SK-N-SH (cell line): ENCODE measurements around the gene AHCY. TPM values are rescaled to one million over a fixed set of nuclear protein-coding genes. Genes with fewer than 3 reads are reported as not detected.

Experiments
- CTCF ChIA-PET: fragments of 300-600, 350-600 bp; formaldehyde crosslinking; extraction: SDS; loops from one replicate; lab custom pipeline; 2021; lab: Yijun Ruan, JAX
- POLR2A ChIA-PET: fragments of 350-600 bp; sonication (Branson Sonifier 250); formaldehyde crosslinking; extraction: SDS; loops from one replicate; lab custom pipeline; 2020; ENCODE audit warnings: antibody characterized with exemption, inconsistent platforms; lab: Yijun Ruan, JAX
- DNase-seq: peaks from one replicate; pipeline ENCODE4 v3.0.0; 2012
- H2AFZ ChIP-seq: fragments of 200-600 bp; sonication (generic); 2 replicates; pipeline ENCODE4 v1.8.1; 2016; ENCODE audit warnings: antibody characterized with exemption, mild to moderate bottlenecking, low read depth
- H3F3A ChIP-seq: fragments of 200-600 bp; sonication (generic); replicated peaks from 2 replicates; pipeline ENCODE3; 2016; ENCODE audit warnings: antibody characterized with exemption, mild to moderate bottlenecking; ENCODE audit not compliant: insufficient read depth
- H3K27ac ChIP-seq, 2 experiments: fragments of 200-500 bp in 1 of 2; fragments of 200-600 bp in 1 of 2; sonication (Bioruptor generic) in 1 of 2; sonication (generic), shearing (Covaris generic) in 1 of 2; 2 replicates each; pipeline versions ENCODE4 v1.5.1 to v1.6.1; 2014 to 2016; ENCODE audit warnings: low read depth in 2 of 2, inconsistent platforms in 1 of 2, low read length in 1 of 2, mild to moderate bottlenecking in 1 of 2, mixed read lengths in 1 of 2
- H3K27me3 ChIP-seq: fragments of 200-600 bp; sonication (generic), shearing (Covaris generic); 2 replicates; pipeline ENCODE4 v1.6.1; 2016; ENCODE audit warnings: mixed run types; ENCODE audit not compliant: insufficient read depth
- H3K36me3 ChIP-seq, 2 experiments: fragments of 200-500 bp in 1 of 2; fragments of 200-600 bp in 1 of 2; sonication (Bioruptor generic) in 1 of 2; sonication (generic) in 1 of 2; replicated peaks in 1 of 2; 2 replicates each; pipeline versions ENCODE3 to v1.5.1; 2014 to 2016; ENCODE audit warnings: low read length in 1 of 2, mild to moderate bottlenecking in 1 of 2; ENCODE audit not compliant: insufficient read depth in 2 of 2, control insufficient read depth in 1 of 2
- H3K4me1 ChIP-seq, 2 experiments: fragments of 200-500 bp in 1 of 2; fragments of 200-600 bp in 1 of 2; sonication (Bioruptor generic) in 1 of 2; sonication (generic), shearing (Covaris generic) in 1 of 2; 2 replicates each; pipeline versions ENCODE4 v1.5.1 to v1.6.1; 2014 to 2016; ENCODE audit warnings: low read depth in 1 of 2, low read length in 1 of 2, mixed run types in 1 of 2; ENCODE audit not compliant: insufficient read depth in 2 of 2, control insufficient read depth in 1 of 2
- H3K4me2 ChIP-seq: fragments of 200-600 bp; sonication (generic), shearing (Covaris generic); 2 replicates; pipeline ENCODE4 v1.6.1; 2017; ENCODE audit warnings: mixed run types
- H3K4me3 ChIP-seq, 2 experiments: fragments of 200-500 bp in 1 of 2; fragments of 200-600 bp in 1 of 2; sonication (Bioruptor generic) in 1 of 2; sonication (generic), shearing (Covaris generic) in 1 of 2; 2 replicates each; pipeline versions ENCODE4 v1.5.1 to v1.8.1; 2014 to 2016; ENCODE audit warnings: low read depth in 2 of 2, inconsistent platforms in 1 of 2, low read length in 1 of 2, mild to moderate bottlenecking in 1 of 2, mixed read lengths in 1 of 2, moderate library complexity in 1 of 2
- H3K79me2 ChIP-seq: fragments of 200-600 bp; sonication (generic); 2 replicates; pipeline ENCODE4 v1.8.1; 2017; ENCODE audit warnings: mild to moderate bottlenecking; ENCODE audit not compliant: insufficient read depth
- H3K9ac ChIP-seq: fragments of 200-600 bp; sonication (generic); 2 replicates; pipeline ENCODE4 v1.6.1; 2017; ENCODE audit warnings: mixed run types
- H3K9me2 ChIP-seq: fragments of 200-600 bp; sonication (generic); 2 replicates; pipeline ENCODE4 v1.6.1; 2017; ENCODE audit warnings: mixed run types
- H3K9me3 ChIP-seq: fragments of 200-600 bp; sonication (generic); 2 replicates; pipeline ENCODE4 v1.6.1; 2017; ENCODE audit warnings: mixed run types, mild to moderate bottlenecking, moderate library complexity
- H4K20me1 ChIP-seq: fragments of 200-600 bp; sonication (generic); 2 replicates; pipeline ENCODE4 v1.6.1; 2017; ENCODE audit warnings: mild to moderate bottlenecking, mixed run types; ENCODE audit not compliant: insufficient read depth
- ELF1 ChIP-seq: IDR thresholded peaks from 2 replicates; pipeline ENCODE4 v1.4.0; 2012
- EZH2phosphoT487 ChIP-seq: fragments of 200-600 bp; sonication (generic); IDR thresholded peaks from 2 replicates; pipeline ENCODE4 v1.6.1; 2017; ENCODE audit warnings: low read depth, mixed run types, mild to moderate bottlenecking, antibody characterized with exemption, moderate library complexity, borderline replicate concordance
- FOSL2 ChIP-seq: IDR thresholded peaks from 2 replicates; pipeline ENCODE4 v1.4.0; 2012; ENCODE audit warnings: low read depth, mild to moderate bottlenecking, moderate library complexity, borderline replicate concordance
- FOXJ3 ChIP-seq: sonication (generic); formaldehyde crosslinking; IDR thresholded peaks from 2 replicates; pipeline ENCODE4 v1.5.1; 2020; ENCODE audit warnings: mild to moderate bottlenecking, missing genetic modification reagents
- GATA2 ChIP-seq: sonication (generic); formaldehyde crosslinking; IDR thresholded peaks from 2 replicates; pipeline ENCODE4 v1.5.0; 2020; ENCODE audit warnings: mild to moderate bottlenecking, missing genetic modification reagents
- IRF3 ChIP-seq: fragments of 150-350 bp; IDR thresholded peaks from 2 replicates; pipeline ENCODE4 v1.6.1; 2016; ENCODE audit warnings: mild to moderate bottlenecking, low read depth, low read length
- JUND ChIP-seq: IDR thresholded peaks from 2 replicates; pipeline ENCODE4 v1.4.0; 2012
- MXI1 ChIP-seq: IDR thresholded peaks from 2 replicates; pipeline ENCODE4 v1.6.1; 2012; ENCODE audit warnings: mild to moderate bottlenecking, low read depth, low read length, improper control_type of control experiment
- NFIC ChIP-seq: IDR thresholded peaks from 2 replicates; pipeline ENCODE4 v1.4.0; 2012; ENCODE audit warnings: borderline replicate concordance
- NRF1 ChIP-seq: IDR thresholded peaks from 2 replicates; pipeline ENCODE4 v1.6.1; 2012; ENCODE audit warnings: low read depth, mild to moderate bottlenecking, low read length
- REST ChIP-seq: IDR thresholded peaks from 2 replicates; pipeline ENCODE4 v1.6.1; 2012; ENCODE audit warnings: mild to moderate bottlenecking, low read depth, low read length, moderate library complexity
- TCF12 ChIP-seq: IDR thresholded peaks from 2 replicates; pipeline ENCODE4 v1.4.0; 2012
- YY1 ChIP-seq: IDR thresholded peaks from 2 replicates; pipeline ENCODE4 v1.4.0; 2012; ENCODE audit warnings: low read depth, mild to moderate bottlenecking
- WGBS: methylation state at CpG from one replicate; pipeline ENCODE4 v1.1.6; 2017; ENCODE audit warnings: low lambda C conversion rate; 5-methylcytosine and 5-hydroxymethylcytosine counted together
- polyA plus RNA-seq, 3 experiments: library from polyadenylated mRNA; depleted of rRNA; stranded (reverse); fragments of >200 nt; gene quantifications; 2 replicates each; pipeline ENCODE4 v1.2.3, GENCODE V29; 2012
- TF ChIP-seq, protein P1 (sequence below): IDR thresholded peaks from 2 replicates; pipeline ENCODE4 v1.4.0; 2012; ENCODE audit warnings: low read depth
- TF ChIP-seq, protein P2 (sequence below): fragments of 150-350 bp; IDR thresholded peaks from 2 replicates; pipeline ENCODE4 v1.6.1; 2017; ENCODE audit warnings: antibody characterized with exemption, low read length, low read depth, borderline replicate concordance
- TF ChIP-seq, protein P3 (sequence below): IDR thresholded peaks from 2 replicates; pipeline ENCODE4; 2012

Gene AHCY
- polyA plus RNA-seq, 1 of the 3 experiments (the other 2 are of a cell fraction) = 196 TPM

GRCh38 chr20:34309691-34310090 lies 6.5 kb upstream of the AHCY start:
- WGBS = 94% methylated on average over 3 of the region's 3 CpGs
- H3K79me2 ChIP-seq = no peaks in the 10 kb centered on the region
- H2AFZ ChIP-seq = no peak overlapping the region
- CTCF ChIA-PET = interaction anchor here (1.3 kb wide), 1 partner anchor 208 kb away, joined by 4 read pairs; no protein-coding TSS in a partner anchor
- H4K20me1 ChIP-seq = no peaks in the 10 kb centered on the region
- TF ChIP-seq, protein P1, sequence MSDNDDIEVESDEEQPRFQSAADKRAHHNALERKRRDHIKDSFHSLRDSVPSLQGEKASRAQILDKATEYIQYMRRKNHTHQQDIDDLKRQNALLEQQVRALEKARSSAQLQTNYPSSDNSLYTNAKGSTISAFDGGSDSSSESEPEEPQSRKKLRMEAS = no peak
- TF ChIP-seq REST (no peak), JUND (no peak), FOSL2 (no peak), TCF12 (no peak), ELF1 (no peak), NRF1 (no peak)
- TF ChIP-seq, protein P2, sequence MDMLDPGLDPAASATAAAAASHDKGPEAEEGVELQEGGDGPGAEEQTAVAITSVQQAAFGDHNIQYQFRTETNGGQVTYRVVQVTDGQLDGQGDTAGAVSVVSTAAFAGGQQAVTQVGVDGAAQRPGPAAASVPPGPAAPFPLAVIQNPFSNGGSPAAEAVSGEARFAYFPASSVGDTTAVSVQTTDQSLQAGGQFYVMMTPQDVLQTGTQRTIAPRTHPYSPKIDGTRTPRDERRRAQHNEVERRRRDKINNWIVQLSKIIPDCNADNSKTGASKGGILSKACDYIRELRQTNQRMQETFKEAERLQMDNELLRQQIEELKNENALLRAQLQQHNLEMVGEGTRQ = no peak
- no peak overlapping the region for H3K27ac ChIP-seq
- no peaks in the 10 kb centered on the region for H3K9me3 ChIP-seq
- no peak for DNase-seq
- POLR2A ChIA-PET = no interaction called here
- no peak overlapping the region for H3K9ac ChIP-seq
- no peaks in the 10 kb centered on the region for H3K9me2 ChIP-seq
- H3K4me2 ChIP-seq = no peak overlapping the region
- H3K36me3 ChIP-seq = no peaks in the 10 kb centered on the region
- H3K4me1 ChIP-seq = no peaks in the 10 kb centered on the region; a peak in 1 of 4 replicates
- H3F3A ChIP-seq = no peaks in the 10 kb centered on the region
- H3K27me3 ChIP-seq = no peaks in the 10 kb centered on the region
- no peak overlapping the region for H3K4me3 ChIP-seq

DNA sequence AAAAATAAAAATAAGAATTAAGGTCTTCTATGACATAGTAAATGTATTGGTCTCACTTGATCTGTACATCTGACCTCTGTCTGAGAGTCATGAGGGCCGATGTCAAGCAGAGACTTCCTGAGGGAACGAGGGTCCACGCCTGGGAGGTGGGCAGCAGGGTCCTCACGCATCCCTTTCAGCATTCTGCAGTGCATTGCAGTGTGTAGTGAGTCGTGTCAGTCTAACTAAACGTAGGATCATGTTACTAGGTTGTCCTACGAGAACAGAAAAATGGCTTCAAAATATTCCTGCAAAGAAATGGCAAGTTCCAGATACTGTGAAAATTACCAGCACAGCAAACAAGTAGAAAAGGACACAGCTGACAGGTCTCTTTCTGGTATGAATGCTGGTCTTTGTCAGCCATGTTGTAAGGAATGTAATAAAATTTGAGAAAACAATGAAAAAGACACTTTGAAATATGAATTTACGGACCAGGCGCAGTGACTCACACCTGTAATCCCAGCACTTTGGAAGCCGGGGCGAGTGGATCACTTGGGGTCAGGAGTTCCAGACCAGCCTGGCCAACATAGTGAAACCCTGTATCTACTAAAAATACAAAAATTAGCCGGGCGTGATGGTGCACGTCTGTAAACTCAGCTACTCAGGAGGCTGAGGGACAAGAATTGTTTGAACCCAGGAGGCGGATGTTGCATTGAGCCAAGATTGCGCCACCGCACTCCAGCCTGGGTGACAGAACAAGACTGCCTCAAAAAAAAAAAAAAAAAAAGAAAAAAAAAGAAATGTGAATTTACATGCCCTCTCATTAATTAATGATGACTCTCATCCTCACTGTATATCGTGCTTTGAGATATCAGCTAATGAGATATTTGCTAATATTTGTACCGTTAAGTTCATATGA lies 2.4 kb upstream of the AHCY start:
- Histone ChIP-seq H2AFZ (no peak overlapping the region), H4K20me1 (no peaks in the 10 kb centered on the region), H3K9me2 (no peaks in the 10 kb centered on the region), H3K27ac (no peak overlapping the region), H3K4me2 (no peak overlapping the region), H3F3A (no peaks in the 10 kb centered on the region), H3K9me3 (no peaks in the 10 kb centered on the region), H3K27me3 (no peaks in the 10 kb centered on the region), H3K79me2 (peaks cover 22% of the 10 kb centered on the region), H3K36me3 (no peaks in the 10 kb centered on the region), H3K4me1 (peaks cover 9 to 14% of the 10 kb centered on the region in 2 experiments; a peak in 2 of 4 replicates), H3K9ac (no peak overlapping the region), H3K4me3 (no peak overlapping the region)
- 91% methylated on average over 19 of the region's 19 CpGs for WGBS
- DNase-seq = no peak
- POLR2A ChIA-PET = interaction anchor here (0.7 kb wide), 1 partner anchor 39 kb away, joined by 4 read pairs; no protein-coding TSS in a partner anchor
- CTCF ChIA-PET = no interaction called here
- no peak for TF ChIP-seq EZH2phosphoT487
- TF ChIP-seq IRF3 = no peak
- no peak for TF ChIP-seq YY1
- no peak for TF ChIP-seq GATA2
- TF ChIP-seq, protein P3, sequence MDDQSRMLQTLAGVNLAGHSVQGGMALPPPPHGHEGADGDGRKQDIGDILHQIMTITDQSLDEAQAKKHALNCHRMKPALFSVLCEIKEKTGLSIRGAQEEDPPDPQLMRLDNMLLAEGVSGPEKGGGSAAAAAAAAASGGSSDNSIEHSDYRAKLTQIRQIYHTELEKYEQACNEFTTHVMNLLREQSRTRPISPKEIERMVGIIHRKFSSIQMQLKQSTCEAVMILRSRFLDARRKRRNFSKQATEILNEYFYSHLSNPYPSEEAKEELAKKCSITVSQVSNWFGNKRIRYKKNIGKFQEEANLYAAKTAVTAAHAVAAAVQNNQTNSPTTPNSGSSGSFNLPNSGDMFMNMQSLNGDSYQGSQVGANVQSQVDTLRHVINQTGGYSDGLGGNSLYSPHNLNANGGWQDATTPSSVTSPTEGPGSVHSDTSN = no peak
- no peak for TF ChIP-seq MXI1
- TF ChIP-seq NFIC = no peak
- TF ChIP-seq FOXJ3 (CRISPR knock-in tag) = no peak
- no peak for TF ChIP-seq FOSL2
